ENCODE data around the gene MRPL36.

MRPL36 gene

GRCh38 chr5:1842004-1842819 is 42.6 kb upstream of the MRPL36 start:
- no peak for TF ChIP-seq CTCF (IDR thresholded peaks at IDR 0.05; ENCODE audit: low read depth, low read length)
- H3K4me3 ChIP-seq (replicated peaks in 1 of 2; ENCODE audit: low read depth in 2 of 2, low read length in 2 of 2) = no peak overlapping the region
- DNase-seq (ENCODE audit: low read depth in 2 of 2) = no peak

DNA sequence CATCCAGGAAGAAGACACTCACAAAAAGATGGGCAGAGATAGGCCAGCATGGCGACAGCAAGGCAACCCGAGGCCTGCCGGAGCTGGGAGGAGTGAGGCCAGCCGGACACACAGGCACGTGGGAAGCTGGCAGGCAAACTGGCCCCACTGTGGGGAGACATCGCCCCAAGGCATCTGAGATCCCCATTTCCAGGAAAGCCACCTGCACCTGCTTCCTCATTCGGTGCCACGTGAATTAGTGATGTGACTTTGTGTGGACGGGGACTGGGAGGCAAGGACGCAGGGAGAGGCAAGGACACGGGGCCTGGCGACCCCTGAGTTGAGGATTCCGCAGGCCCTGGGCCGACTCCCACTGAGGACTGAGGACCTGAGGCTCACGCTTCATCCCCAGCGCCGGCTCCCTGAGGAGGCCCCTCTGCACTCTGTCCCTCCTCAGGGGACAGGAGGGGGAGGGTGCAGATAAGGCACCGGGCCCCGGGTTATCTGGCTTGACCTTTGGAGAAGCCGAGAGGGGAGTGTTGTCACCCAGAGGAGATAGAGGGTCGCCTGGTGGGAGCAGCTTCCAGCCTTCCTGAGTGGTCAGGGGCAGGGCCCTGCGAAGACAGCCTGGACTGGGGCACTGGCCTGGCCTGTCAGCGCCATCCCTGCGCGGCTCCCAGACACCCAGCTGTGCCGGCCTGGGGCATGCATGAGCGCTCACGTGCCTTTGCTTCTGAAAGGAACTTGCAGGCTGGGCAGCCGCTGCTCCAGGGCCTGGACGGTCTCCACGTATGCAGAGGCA is 41.3 kb upstream of the MRPL36 start:
- no peak overlapping the region for H3K4me3 ChIP-seq (replicated peaks in 1 of 2; ENCODE audit: low read depth in 2 of 2, low read length in 2 of 2)
- TF ChIP-seq CTCF (IDR thresholded peaks at IDR 0.05; ENCODE audit: low read depth, low read length) = no peak
- DNase-seq (ENCODE audit: low read depth in 2 of 2) = peak in 1 of 2 donors; percentile 7

DNA sequence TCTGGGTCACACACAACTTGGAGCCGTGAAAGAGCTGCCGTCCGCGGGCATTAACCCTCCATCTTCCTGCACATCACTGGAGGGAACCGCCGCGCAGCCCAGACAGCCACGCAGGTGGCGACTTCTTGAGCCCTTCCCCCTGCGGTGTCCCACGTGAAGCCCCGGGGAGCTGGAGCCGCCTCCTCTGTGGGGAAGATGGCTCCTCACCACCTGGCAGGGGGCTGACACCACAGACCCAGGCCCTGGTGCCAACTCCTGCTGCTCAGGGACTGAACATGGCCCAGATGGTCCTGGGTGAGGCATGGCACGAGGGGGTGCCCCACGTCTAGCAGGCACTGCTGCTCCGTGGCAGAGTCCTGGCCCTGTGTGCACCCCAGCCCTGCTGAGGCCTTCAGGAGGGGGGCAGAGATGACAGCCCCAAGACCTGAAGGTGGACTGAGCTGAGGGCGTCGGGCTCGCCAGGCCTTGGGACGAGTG is 40.5 kb upstream of the MRPL36 start:
- no peak for DNase-seq (ENCODE audit: low read depth in 2 of 2)
- no peak overlapping the region for H3K4me3 ChIP-seq (replicated peaks in 1 of 2; ENCODE audit: low read depth in 2 of 2, low read length in 2 of 2)
- TF ChIP-seq CTCF (IDR thresholded peaks at IDR 0.05; ENCODE audit: low read depth, low read length) = no peak

GRCh38 chr5:1838013-1838412 is 38.4 kb upstream of the MRPL36 start:
- no peak overlapping the region for H3K4me3 ChIP-seq (replicated peaks in 1 of 2; ENCODE audit: low read depth in 2 of 2, low read length in 2 of 2)
- no peak for TF ChIP-seq CTCF (IDR thresholded peaks at IDR 0.05; ENCODE audit: low read depth, low read length)
- no peak for DNase-seq (ENCODE audit: low read depth in 2 of 2)

- TF ChIP-seq CTCF (IDR thresholded peaks at IDR 0.05; ENCODE audit: low read depth, low read length) = no peak
- DNase-seq (ENCODE audit: low read depth in 2 of 2) = no peak
- H3K4me3 ChIP-seq (replicated peaks in 1 of 2; ENCODE audit: low read depth in 2 of 2, low read length in 2 of 2) = no peak overlapping the region
Measured at GRCh38 chr5:1836891-1837880, 37.5 kb upstream of the MRPL36 start.

All from cardiac fibroblast (primary cell).